GM18505 (cell line): ENCODE data around the gene KRTAP3-1.
"Not testable (repeated sequence)": the region's sequence is repeated elsewhere in the genome, so short reads cannot be mapped to it uniquely, and the experiment has no call there.

Experiments used
- ATAC-seq: cut with Tn5 transposase; IDR thresholded peaks from one replicate; pipeline ENCODE4 v1.9.1; 2021; ENCODE audit not compliant: unreplicated experiment
- POLR2A ChIP-seq: IDR thresholded peaks from 4 replicates; pipeline ENCODE4 v1.6.1; 2011; ENCODE audit warnings: borderline replicate concordance; ENCODE audit not compliant: insufficient read depth, insufficient read length; ENCODE audit errors: extremely low read depth

Gene KRTAP3-1

DNA sequence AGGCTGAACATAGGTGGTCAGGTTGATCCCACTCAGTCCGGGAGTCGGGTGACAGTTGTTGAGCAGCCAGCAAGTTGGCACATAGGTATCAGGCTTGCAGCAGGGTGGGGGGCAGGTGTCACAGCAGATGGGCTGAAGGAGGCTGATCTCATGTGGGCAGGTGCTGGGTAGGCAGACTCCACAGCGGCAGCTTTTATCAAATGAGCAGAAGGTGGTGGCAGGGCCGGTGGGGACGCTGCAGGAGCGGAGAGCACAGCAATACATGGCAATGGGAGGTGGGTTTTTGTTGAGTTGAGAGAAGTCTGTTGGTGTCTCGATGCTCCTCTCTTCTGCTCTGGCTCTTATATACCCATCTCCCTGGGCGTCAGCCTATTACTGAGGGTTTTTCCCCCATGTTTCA, at the start of gene KRTAP3-1:
Gene KRTAP3-1 (minus strand): TSS at position 318 of the 400 bp plus-strand sequence. CDS start 54 bp downstream, at position 264.
- ATAC-seq, result no peak
- no peak for TF ChIP-seq POLR2A

DNA sequence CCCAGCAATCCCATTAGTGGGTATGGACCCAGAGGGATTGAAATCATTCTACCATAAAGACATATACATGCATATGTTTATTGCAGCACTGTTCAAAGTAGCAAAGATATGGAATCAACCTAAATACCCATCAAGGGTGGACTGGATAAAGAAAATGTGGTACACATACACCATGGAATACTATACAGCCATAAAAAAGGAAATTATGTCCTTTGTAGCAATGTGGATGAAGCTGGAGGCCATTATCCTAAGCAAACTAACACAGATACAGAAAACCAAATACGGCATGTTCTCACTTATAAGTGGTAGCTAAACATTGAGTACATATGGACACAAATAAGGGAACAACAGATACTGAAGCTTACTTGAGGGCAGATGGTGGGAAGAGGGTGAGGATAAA, 48.6 kb upstream of the KRTAP3-1 start:
- no peak for ATAC-seq
- no peak for TF ChIP-seq POLR2A

DNA sequence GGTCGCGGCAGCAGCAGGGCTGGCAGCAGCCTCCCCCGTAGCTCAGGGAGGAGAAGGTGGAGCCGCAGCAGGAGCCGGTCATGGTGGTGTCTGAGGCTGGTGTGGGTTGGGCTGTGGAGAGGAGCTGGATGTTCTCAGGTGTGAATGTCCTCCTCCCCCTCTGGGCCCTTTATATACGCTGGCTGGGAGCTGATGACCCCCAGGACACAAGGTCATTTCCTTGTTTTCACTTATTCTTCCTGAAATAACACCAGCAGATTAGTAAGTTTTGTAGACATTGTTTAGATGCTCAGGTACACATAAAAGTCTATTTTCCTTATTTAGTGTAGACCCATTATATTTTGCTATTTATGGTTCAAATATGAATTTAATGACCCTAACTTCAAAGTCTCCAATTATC, 46.2 kb upstream of the KRTAP3-1 start, which contains the start of gene KRTAP2-2:
Gene KRTAP2-2 (minus strand): TSS at position 101 of the 400 bp plus-strand sequence. CDS start 19 bp downstream, at position 82.
- ATAC-seq, result not testable (repeated sequence)

DNA sequence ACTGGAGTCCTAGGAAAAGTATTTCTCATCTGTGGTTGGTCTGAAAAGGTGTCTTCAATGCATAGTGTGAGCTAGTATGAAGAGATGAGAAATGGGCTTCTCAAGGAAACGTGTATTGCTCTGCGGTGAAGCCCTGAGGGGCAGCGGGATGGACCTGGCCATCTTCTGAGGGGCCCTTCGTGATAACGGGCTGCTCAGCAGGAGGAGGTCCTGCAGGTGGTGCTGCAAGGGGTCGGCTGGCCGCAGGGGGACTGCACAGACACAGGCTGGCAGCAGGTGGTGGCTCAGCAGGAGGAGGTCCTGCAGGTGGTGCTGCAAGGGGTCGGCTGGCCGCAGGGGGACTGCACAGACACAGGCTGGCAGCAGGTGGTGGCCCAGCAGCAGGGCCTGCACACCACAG, 45.6 kb upstream of the KRTAP3-1 start:
- ATAC-seq, result not testable (repeated sequence)

DNA sequence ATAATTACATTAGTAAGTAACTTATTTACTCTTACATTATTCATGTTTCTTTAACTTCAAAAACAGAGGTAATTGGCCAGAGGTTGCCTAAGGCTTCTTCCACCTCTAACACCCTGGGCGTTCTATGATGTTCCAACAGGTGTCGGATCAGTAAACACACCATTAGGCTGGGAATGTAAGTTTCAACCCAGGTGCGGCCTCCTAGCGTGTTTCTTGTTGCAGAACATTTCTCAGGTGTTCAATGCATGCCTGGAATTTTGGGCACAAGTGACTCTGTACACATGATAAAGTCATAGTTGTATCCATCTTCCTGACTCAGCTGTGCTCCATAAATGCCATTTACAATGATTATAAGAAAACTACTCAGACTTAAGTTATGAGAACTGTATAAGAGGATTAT, 45.1 kb upstream of the KRTAP3-1 start:
- TF ChIP-seq POLR2A, result no peak

DNA sequence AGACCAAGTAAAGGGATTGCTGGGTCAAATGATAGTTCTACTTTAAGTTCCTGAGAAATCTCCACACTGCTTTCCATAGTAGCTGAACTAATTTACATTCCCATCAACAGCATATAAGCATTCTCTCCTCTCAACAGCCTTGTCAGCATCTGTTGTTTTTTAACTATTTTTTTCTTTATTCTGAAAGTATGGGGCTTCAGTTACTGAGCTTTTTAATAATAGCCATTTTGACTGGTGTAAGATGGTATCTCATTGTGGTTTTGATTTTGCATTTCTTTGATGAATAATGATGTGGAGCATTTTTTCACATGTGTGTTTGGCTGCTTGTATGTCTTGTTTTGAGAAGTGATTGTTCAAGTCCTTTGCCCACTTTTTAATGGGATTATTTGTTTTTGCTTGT, 43.6 kb upstream of the KRTAP3-1 start:
- TF ChIP-seq POLR2A, result no peak
- no peak for ATAC-seq

More for the DNA sequence above, 45.1 kb upstream of the KRTAP3-1 start:
- no peak for ATAC-seq

DNA sequence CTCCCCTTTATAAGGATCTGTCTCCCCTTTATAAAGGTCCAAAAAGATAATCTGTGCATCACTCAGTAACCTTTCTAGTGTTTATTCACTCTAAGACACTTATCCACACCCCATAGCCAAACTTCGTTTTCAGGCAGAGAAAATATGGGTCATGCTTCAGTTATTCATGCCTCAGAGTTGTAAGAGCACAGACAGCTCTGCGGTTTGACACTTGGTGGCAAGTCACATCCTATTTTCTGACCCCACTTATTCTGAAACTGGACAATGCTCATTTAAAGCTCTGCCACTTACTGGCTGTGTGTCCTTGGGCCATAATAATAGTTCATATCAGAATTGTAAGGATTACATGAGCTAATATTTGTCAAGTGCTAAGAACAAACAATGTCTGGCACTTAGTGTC, 40.2 kb upstream of the KRTAP3-1 start:
- ATAC-seq, result no peak
- TF ChIP-seq POLR2A, result no peak

DNA sequence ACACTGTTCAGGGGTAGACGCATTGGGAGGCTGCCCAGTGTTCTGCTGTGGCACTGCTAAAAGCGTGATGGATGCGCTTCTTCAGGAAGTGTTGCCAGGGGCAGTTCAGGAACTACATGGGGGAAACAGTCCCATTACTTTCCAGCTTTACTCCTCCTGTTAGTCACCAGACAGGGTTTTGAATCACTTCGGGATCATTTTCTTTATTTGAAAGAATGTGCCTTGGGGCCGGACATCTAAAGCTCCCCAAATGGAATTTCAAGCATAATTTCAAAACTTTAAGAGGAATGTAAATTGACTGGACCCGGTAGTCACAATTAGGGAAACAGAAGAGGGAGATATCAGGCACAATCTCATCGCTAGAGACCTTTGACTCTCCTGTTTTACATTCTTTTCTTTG, 39.5 kb upstream of the KRTAP3-1 start:
- no peak for ATAC-seq
- no peak for TF ChIP-seq POLR2A

DNA sequence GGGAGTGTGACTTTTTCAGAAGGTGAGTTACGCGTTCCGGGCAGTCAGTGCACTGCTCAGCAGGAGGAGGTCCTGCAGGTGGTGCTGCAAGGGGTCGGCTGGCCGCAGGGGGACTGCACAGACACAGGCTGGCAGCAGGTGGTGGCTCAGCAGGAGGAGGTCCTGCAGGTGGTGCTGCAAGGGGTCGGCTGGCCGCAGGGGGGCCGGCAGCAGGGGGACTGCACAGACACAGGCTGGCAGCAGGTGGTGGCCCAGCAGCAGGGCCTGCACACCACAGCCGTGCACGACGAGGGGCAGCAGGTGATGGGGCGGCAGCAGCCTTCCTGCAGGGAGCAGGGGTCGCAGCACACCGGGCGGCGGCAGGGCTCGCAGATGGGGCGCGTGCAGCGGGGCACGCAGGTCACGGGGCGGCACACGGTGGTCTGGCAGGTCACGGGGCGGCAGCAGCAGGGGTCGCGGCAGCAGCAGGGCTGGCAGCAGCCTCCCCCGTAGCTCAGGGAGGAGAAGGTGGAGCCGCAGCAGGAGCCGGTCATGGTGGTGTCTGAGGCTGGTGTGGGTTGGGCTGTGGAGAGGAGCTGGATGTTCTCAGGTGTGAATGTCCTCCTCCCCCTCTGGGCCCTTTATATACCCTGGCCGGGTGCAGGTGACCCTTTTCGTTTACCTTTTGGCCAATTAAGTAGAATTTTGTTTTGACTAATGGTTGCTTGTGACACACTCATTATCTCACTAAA, 38.0 kb upstream of the KRTAP3-1 start, which contains the start of gene KRTAP2-1:
Gene KRTAP2-1 (minus strand): TSS at position 582 of the 731 bp plus-strand sequence. CDS start 49 bp downstream, at position 533.
- not testable (repeated sequence) for ATAC-seq

DNA sequence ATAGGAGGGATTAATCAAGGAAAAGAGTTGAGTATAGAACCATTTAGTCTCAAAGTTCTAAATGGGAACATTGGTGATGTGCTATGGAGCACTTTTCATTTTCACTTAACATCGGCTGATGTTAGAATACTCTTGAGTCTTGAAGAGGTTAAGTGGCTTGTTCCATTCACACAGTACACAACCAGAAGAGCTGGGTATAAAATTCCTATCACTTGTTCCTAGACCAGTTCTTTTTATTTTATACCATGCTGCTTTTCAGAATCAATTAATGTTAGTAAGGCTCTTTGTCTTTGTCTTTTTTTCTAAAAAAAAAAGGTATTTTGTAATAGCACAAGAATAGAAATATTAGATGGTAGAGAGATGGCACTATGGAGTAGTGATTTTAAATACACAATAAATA, 34.0 kb upstream of the KRTAP3-1 start:
- TF ChIP-seq POLR2A, result no peak
- ATAC-seq, result no peak

DNA sequence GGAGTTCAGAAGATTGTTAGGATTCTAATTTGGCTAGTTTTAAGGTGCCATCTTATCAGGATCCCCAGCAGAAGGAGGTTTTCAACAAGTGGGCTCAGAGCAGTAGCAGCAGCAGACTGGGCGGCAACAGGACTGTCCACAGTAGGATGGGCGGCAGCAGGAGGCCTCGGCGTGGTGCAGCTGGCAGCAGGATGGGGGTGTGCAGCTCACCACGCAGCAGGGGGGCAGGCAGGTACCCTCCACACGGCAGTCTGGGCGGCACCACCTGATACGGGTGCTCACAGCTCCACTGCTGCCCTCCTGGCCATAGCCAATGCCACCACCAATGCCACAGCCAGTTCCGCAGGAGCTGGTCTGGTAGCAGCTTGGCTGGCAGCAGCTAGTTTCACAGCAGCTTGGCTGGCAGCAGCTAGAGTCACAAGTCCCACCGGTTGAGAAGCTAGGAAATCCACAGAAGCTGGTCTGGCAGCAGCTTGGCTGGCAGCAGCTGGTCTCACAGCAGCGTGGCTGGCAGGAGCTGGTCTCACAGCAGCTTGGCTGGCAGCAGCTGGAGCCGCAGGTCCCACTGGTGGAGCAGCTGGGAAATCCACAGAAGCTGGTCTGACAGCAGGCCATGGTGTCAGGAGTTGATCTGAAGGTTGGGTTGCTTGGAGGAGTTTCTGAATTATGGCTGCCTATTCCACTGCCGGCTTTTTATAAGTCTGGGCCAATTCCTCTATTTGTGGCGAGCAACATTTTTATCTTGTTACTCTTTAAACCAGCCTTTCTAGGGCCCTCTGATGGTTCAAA, 32.0 kb upstream of the KRTAP3-1 start, which contains the start of gene KRTAP1-1:
Gene KRTAP1-1 (minus strand): TSS at position 668 of the 789 bp plus-strand sequence. CDS start 53 bp downstream, at position 615.
- ATAC-seq, result not testable (repeated sequence)

DNA sequence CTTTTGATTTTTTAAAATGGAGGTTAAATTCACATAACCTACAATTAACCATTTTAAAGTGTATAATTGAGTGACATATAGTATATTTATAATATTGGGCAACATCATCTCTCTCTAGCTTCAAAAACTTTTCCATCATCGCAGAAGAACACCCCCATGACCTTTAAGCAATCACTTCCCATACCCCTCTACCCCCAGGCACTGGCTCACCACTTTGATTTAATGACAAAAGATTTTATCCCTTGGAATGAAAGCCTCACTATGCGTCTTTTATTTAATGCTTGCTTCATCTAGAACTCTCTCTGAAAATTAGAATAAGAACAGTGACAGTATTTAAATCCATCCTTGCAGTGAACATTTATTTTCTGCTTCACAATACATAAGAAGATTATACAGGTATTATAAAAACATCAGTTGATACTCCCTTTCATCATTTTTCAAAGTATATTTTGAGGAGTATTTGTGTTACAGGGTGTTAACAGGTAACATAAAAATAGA, 29.0 kb upstream of the KRTAP3-1 start:
- TF ChIP-seq POLR2A, result no peak
- ATAC-seq, result no peak

DNA sequence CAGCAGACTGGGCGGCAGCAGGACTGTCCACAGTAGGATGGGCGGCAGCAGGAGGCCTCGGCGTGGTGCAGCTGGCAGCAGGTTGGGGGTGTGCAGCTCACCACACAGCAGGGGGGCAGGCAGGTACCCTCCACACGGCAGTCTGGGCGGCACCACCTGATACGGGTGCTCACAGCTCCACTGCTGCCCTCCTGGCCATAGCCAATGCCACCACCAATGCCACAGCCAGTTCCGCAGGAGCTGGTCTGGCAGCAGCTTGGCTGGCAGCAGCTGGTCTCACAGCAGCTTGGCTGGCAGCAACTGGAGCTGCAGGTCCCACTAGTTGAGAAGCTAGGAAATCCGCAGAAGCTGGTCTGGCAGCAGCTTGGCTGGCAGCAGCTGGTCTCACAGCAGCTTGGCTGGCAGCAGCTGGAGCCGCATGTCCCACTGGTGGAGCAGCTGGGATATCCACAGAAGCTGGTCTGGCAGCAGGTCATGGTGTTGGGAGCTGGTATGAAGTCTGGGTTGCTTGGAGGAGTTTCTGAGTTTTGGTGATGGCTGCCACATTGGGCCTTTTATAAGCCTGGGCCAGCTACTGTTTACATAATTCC, 25.5 kb upstream of the KRTAP3-1 start, which contains the start of gene KRTAP1-3:
Gene KRTAP1-3 (minus strand): TSS at position 529 of the 590 bp plus-strand sequence. CDS start 53 bp downstream, at position 476.
- ATAC-seq, result not testable (repeated sequence)

DNA sequence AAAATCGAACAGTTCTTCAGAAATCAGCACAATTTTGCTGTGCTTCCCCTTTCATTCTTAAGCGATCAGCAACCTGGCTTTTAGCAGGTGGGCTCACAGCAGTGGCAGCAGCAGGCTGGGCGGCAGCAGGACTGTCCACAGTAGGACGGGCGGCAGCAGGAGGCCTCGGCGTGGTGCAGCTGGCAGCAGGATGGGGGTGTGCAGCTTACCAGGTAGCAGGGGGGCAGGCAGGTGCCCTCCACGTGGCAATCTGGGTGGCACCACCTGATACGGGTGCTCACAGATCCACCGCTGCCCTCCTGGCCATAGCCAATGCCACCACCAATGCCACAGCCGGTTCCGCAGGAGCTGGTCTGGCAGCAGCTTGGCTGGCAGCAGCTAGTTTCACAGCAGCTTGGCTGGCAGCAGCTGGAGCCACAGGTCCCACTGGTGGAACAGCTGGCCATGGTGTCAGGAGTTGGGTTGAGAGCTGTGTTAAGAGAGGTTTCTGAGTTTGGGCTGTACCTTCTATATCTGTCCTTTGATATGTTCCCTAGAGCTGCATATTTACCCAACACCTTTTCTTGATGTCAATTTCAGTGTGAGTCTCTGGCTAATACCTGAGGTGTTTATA, 20.8 kb upstream of the KRTAP3-1 start, which contains the start of gene KRTAP1-4:
Gene KRTAP1-4 (minus strand): TSS at position 563 of the 613 bp plus-strand sequence. CDS start 117 bp downstream, at position 446.
- no peak for ATAC-seq
- TF ChIP-seq POLR2A, result no peak
